Natural killer cell (primary cell): Measurements from ENCODE around the gene CAPN8. TPM values are rescaled to one million over a fixed set of nuclear protein-coding genes. Genes with fewer than 3 reads are reported as not detected.

Experiments used
- ATAC-seq, 3 donors: fragments of 150-1000 bp in 2 of 3; fragments of 200-7000 bp in 1 of 3; cut with Tn5 transposase; 1 replicate in 1 of 3; 2 replicates in 2 of 3; pipeline ENCODE4 v1.10.0; 2021; ENCODE audit warnings: mild to moderate bottlenecking in 2 of 3, moderate library complexity in 2 of 3
- DNase-seq, 2 donors: peaks; one replicate each; pipeline versions ENCODE4 v3.0.0 to v3.0.0-alpha.2; 2013 to 2021; ENCODE audit warnings: mixed read lengths in 1 of 2
- H3K27ac ChIP-seq: one replicate; pipeline ENCODE4 v1.5.1; 2013; ENCODE audit warnings: mild to moderate bottlenecking, low read length
- H3K27me3 ChIP-seq: one replicate; pipeline ENCODE4 v1.6.1; 2013; ENCODE audit warnings: low read length; ENCODE audit not compliant: control insufficient read depth, insufficient read depth
- H3K36me3 ChIP-seq: one replicate; pipeline ENCODE4 v1.6.1; 2013; ENCODE audit warnings: low read length; ENCODE audit not compliant: control insufficient read depth, insufficient read depth
- H3K4me1 ChIP-seq: one replicate; pipeline ENCODE4 v1.6.1; 2013; ENCODE audit warnings: low read length; ENCODE audit not compliant: control insufficient read depth, insufficient read depth
- H3K4me3 ChIP-seq: one replicate; pipeline ENCODE4 v1.5.1; 2013; ENCODE audit warnings: low read length
- H3K9me3 ChIP-seq: one replicate; pipeline ENCODE4 v1.6.1; 2013; ENCODE audit warnings: low read length; ENCODE audit not compliant: control insufficient read depth, insufficient read depth
- H3K27ac Mint-ChIP-seq, 2 donors: one replicate each; pipeline ENCODE4 v1.8.0; 2022; ENCODE audit warnings: mild to moderate bottlenecking in 2 of 2, mixed read lengths in 2 of 2, moderate library complexity in 1 of 2
- H3K27me3 Mint-ChIP-seq, 2 donors: one replicate each; pipeline ENCODE4 v1.8.0; 2022; ENCODE audit warnings: low read depth in 2 of 2, mixed read lengths in 2 of 2
- H3K36me3 Mint-ChIP-seq: one replicate; pipeline ENCODE4 v1.8.0; 2022; ENCODE audit warnings: mixed read lengths
- H3K4me1 Mint-ChIP-seq, 2 donors: one replicate each; pipeline ENCODE4 v1.8.0; 2022; ENCODE audit warnings: mixed read lengths in 2 of 2
- H3K4me3 Mint-ChIP-seq: one replicate; pipeline ENCODE4 v1.8.0; 2022; ENCODE audit warnings: mild to moderate bottlenecking, moderate library complexity, mixed read lengths
- H3K9me3 Mint-ChIP-seq, 2 donors: one replicate each; pipeline ENCODE4 v1.8.0; 2022; ENCODE audit warnings: mixed read lengths in 2 of 2
- CTCF ChIP-seq: fragments of 200-600 bp; IDR thresholded peaks from one replicate; pipeline ENCODE4 v1.8.0; 2022; ENCODE audit warnings: antibody characterized with exemption
- whole genome bisulfite sequencing: methylation state at CpG from one replicate; pipeline ENCODE4 v1.1.7; 2013; ENCODE audit warnings: missing lambda C conversion rate; ENCODE audit not compliant: insufficient coverage; 5-methylcytosine and 5-hydroxymethylcytosine counted together
- intact Hi-C: fragments of 100-400 bp; cut with micrococcal nuclease; formaldehyde crosslinking; loops from one replicate; pipeline ENCODE4 v1.14.2; 2022
- total RNA-seq, 4 donors: library from RNA; stranded (reverse); fragments of 120-200 nt in 1 of 4; gene quantifications; one replicate each; pipeline versions ENCODE4 v1.2.3 to v1.2.4, GENCODE V29; 2013 to 2022

Gene CAPN8
- total RNA-seq, 3 donors from 2014 or later (not counting 1 experiment from before 2014, with no cell fraction given): 0.18 to 6.7 (median 0.84) TPM

GRCh38 chr1:223707256-223708000, 41.9 kb upstream of the CAPN8 start:
- H3K27ac Mint-ChIP-seq: no peak overlapping the region
- intact Hi-C loops: no loop called here
- no peak for TF ChIP-seq CTCF
- 92% methylated on average over 6 of the region's 6 CpGs for WGBS
- ATAC-seq (no peak), DNase-seq (no peak)
- peaks cover 8% of the 10 kb centered on the region for H3K4me1 ChIP-seq
- no peaks in the 10 kb centered on the region for H3K36me3 ChIP-seq
- no peaks in the 10 kb centered on the region for H3K9me3 Mint-ChIP-seq
- H3K27me3 Mint-ChIP-seq: no peaks in the 10 kb centered on the region
- no peaks in the 10 kb centered on the region for H3K27me3 ChIP-seq
- no peaks in the 10 kb centered on the region for H3K36me3 Mint-ChIP-seq
- no peak overlapping the region for H3K4me3 ChIP-seq
- H3K9me3 ChIP-seq: no peaks in the 10 kb centered on the region
- no peak overlapping the region for H3K4me3 Mint-ChIP-seq
- peaks cover 19 to 21% of the 10 kb centered on the region in 2 donors for H3K4me1 Mint-ChIP-seq
- H3K27ac ChIP-seq: no peak overlapping the region

GRCh38 chr1:223706077-223706973, 40.8 kb upstream of the CAPN8 start:
- H3K4me1 ChIP-seq: no peaks in the 10 kb centered on the region
- Mint-ChIP-seq H3K4me3 (no peak overlapping the region), H3K27me3 (no peaks in the 10 kb centered on the region), H3K4me1 (peaks cover 19 to 20% of the 10 kb centered on the region in 2 donors), H3K9me3 (no peaks in the 10 kb centered on the region), H3K36me3 (no peaks in the 10 kb centered on the region), H3K27ac (no peak overlapping the region)
- intact Hi-C loops: no loop called here
- no peak overlapping the region for H3K27ac ChIP-seq
- WGBS: 88% methylated on average over 11 of the region's 12 CpGs
- no peaks in the 10 kb centered on the region for H3K36me3 ChIP-seq
- no peaks in the 10 kb centered on the region for H3K27me3 ChIP-seq
- no peaks in the 10 kb centered on the region for H3K9me3 ChIP-seq
- ATAC-seq (no peak), DNase-seq (no peak)
- TF ChIP-seq CTCF: no peak
- no peak overlapping the region for H3K4me3 ChIP-seq

GRCh38 chr1:223704921-223705878, 39.7 kb upstream of the CAPN8 start:
- no peaks in the 10 kb centered on the region for H3K9me3 Mint-ChIP-seq
- no peaks in the 10 kb centered on the region for H3K27me3 Mint-ChIP-seq
- no peaks in the 10 kb centered on the region for H3K36me3 Mint-ChIP-seq
- H3K27ac ChIP-seq: no peak overlapping the region
- H3K4me3 Mint-ChIP-seq: no peak overlapping the region
- intact Hi-C loops: no loop called here
- DNase-seq (no peak), ATAC-seq (peak; percentile 59 to 79 (median 79))
- WGBS: 58% methylated on average over 8 of the region's 8 CpGs
- H3K4me3 ChIP-seq: no peak overlapping the region
- H3K9me3 ChIP-seq: no peaks in the 10 kb centered on the region
- no peaks in the 10 kb centered on the region for H3K36me3 ChIP-seq
- TF ChIP-seq CTCF: no peak
- no peaks in the 10 kb centered on the region for H3K4me1 ChIP-seq
- H3K27ac Mint-ChIP-seq: peak overlapping the region; percentile 34 to 55
- H3K4me1 Mint-ChIP-seq: peaks cover 12 to 13% of the 10 kb centered on the region in 2 donors
- no peaks in the 10 kb centered on the region for H3K27me3 ChIP-seq
